Activated naive CD8-positive, alpha-beta T cell treated with anti-CD3 and anti-CD28 coated beads, Interleukin-2, amount 50 U/mL, for 24 hours (primary cell): ENCODE data around the gene ANKEF1.
A peak's percentile ranks its signal among the peaks of the same experiment; 100 is the strongest.

Experiments
- ATAC-seq: fragments of 150-1000 bp; cut with Tn5 transposase; one replicate; pipeline ENCODE4 v1.10.0; 2021
- DNase-seq: peaks from one replicate; pipeline ENCODE4 v3.0.0; 2021
- H3K27ac Mint-ChIP-seq: one replicate; pipeline ENCODE4 v1.8.0; 2021; ENCODE audit warnings: mild to moderate bottlenecking, mixed read lengths
- H3K27me3 Mint-ChIP-seq: one replicate; pipeline ENCODE4 v1.8.0; 2021; ENCODE audit warnings: mixed read lengths
- H3K36me3 Mint-ChIP-seq: one replicate; pipeline ENCODE4 v1.8.0; 2021; ENCODE audit warnings: low read depth, mixed read lengths
- H3K4me1 Mint-ChIP-seq: one replicate; pipeline ENCODE4 v1.8.0; 2021; ENCODE audit warnings: mixed read lengths
- H3K4me3 Mint-ChIP-seq: one replicate; pipeline ENCODE4 v1.8.0; 2021; ENCODE audit warnings: mild to moderate bottlenecking, moderate library complexity, mixed read lengths
- H3K9me3 Mint-ChIP-seq: one replicate; pipeline ENCODE4 v1.8.0; 2021; ENCODE audit warnings: mixed read lengths

The ANKEF1 gene

GRCh38 chr20:10034717-10035571 lies at the start of gene ANKEF1:
Gene ANKEF1 (plus strand): TSS chr20:10034987. CDS start chr20:10038302, 3,315 bp downstream.
- H3K4me1 Mint-ChIP-seq, result peaks cover 11% of the 10 kb centered on the region
- ATAC-seq (peak; percentile 78), DNase-seq (peak; percentile 49)
- peak within 1 kb of the TSS; percentile 26 for H3K4me3 Mint-ChIP-seq
- H3K9me3 Mint-ChIP-seq, result no peaks in the 10 kb centered on the region
- no peak within 1 kb of the TSS for H3K27ac Mint-ChIP-seq
- peaks cover 3% of the 10 kb centered on the region for H3K27me3 Mint-ChIP-seq
- no peaks in the 10 kb centered on the region for H3K36me3 Mint-ChIP-seq

- no peak for DNase-seq
- no peaks in the 10 kb centered on the region for H3K4me1 Mint-ChIP-seq
- H3K4me3 Mint-ChIP-seq, result no peak overlapping the region
- no peak overlapping the region for H3K27ac Mint-ChIP-seq
- H3K27me3 Mint-ChIP-seq, result peaks cover 11% of the 10 kb centered on the region
- no peaks in the 10 kb centered on the region for H3K9me3 Mint-ChIP-seq
- no peak for ATAC-seq
- H3K36me3 Mint-ChIP-seq, result no peaks in the 10 kb centered on the region
Measured at GRCh38 chr20:9985281-9985680, 49.5 kb upstream of the ANKEF1 start.

GRCh38 chr20:9985773-9986172 lies 49.0 kb upstream of the ANKEF1 start:
- Mint-ChIP-seq H3K4me3 (no peak overlapping the region), H3K9me3 (no peaks in the 10 kb centered on the region), H3K27ac (no peak overlapping the region), H3K27me3 (peaks cover 11% of the 10 kb centered on the region), H3K36me3 (no peaks in the 10 kb centered on the region), H3K4me1 (no peaks in the 10 kb centered on the region)
- DNase-seq, result no peak
- no peak for ATAC-seq

GRCh38 chr20:9989066-9989724 lies 45.6 kb upstream of the ANKEF1 start:
- ATAC-seq, result no peak

GRCh38 chr20:9993137-9993536 lies 41.6 kb upstream of the ANKEF1 start:
- H3K4me1 Mint-ChIP-seq, result no peaks in the 10 kb centered on the region
- no peak overlapping the region for H3K27ac Mint-ChIP-seq
- DNase-seq, result no peak
- peaks cover 7% of the 10 kb centered on the region for H3K27me3 Mint-ChIP-seq
- H3K36me3 Mint-ChIP-seq, result no peaks in the 10 kb centered on the region
- H3K9me3 Mint-ChIP-seq, result peaks cover 3% of the 10 kb centered on the region
- ATAC-seq, result no peak
- no peak overlapping the region for H3K4me3 Mint-ChIP-seq

More at GRCh38 chr20:9989066-9989724, 45.6 kb upstream of the ANKEF1 start:
- no peaks in the 10 kb centered on the region for H3K36me3 Mint-ChIP-seq
- H3K4me3 Mint-ChIP-seq, result no peak overlapping the region
- no peaks in the 10 kb centered on the region for H3K4me1 Mint-ChIP-seq
- H3K9me3 Mint-ChIP-seq, result no peaks in the 10 kb centered on the region
- no peak for DNase-seq
- peaks cover 11% of the 10 kb centered on the region for H3K27me3 Mint-ChIP-seq
- H3K27ac Mint-ChIP-seq, result no peak overlapping the region

- DNase-seq, result no peak
- no peak for ATAC-seq
- Mint-ChIP-seq H3K27ac (no peak overlapping the region), H3K4me1 (no peaks in the 10 kb centered on the region), H3K27me3 (no peaks in the 10 kb centered on the region), H3K4me3 (no peak overlapping the region), H3K36me3 (no peaks in the 10 kb centered on the region), H3K9me3 (peaks cover 3% of the 10 kb centered on the region)
Measured at GRCh38 chr20:9994676-9995075, 40.1 kb upstream of the ANKEF1 start.

GRCh38 chr20:9995510-9996272 lies 39.1 kb upstream of the ANKEF1 start:
- Mint-ChIP-seq H3K27ac (no peak overlapping the region), H3K4me1 (no peaks in the 10 kb centered on the region), H3K27me3 (no peaks in the 10 kb centered on the region), H3K4me3 (no peak overlapping the region), H3K36me3 (no peaks in the 10 kb centered on the region), H3K9me3 (peaks cover 3% of the 10 kb centered on the region)
- no peak for ATAC-seq
- no peak for DNase-seq

GRCh38 chr20:9996944-9997343 lies 37.8 kb upstream of the ANKEF1 start:
- DNase-seq (no peak), ATAC-seq (no peak)
- no peaks in the 10 kb centered on the region for H3K36me3 Mint-ChIP-seq
- no peaks in the 10 kb centered on the region for H3K4me1 Mint-ChIP-seq
- H3K9me3 Mint-ChIP-seq, result peaks cover 3% of the 10 kb centered on the region
- H3K27ac Mint-ChIP-seq, result no peak overlapping the region
- H3K4me3 Mint-ChIP-seq, result no peak overlapping the region
- H3K27me3 Mint-ChIP-seq, result peaks cover 2% of the 10 kb centered on the region

GRCh38 chr20:9999645-10000044 lies 35.1 kb upstream of the ANKEF1 start:
- no peak for DNase-seq
- Mint-ChIP-seq H3K27me3 (peaks cover 2% of the 10 kb centered on the region), H3K36me3 (no peaks in the 10 kb centered on the region), H3K4me3 (no peak overlapping the region), H3K27ac (no peak overlapping the region), H3K9me3 (peaks cover 2% of the 10 kb centered on the region), H3K4me1 (no peaks in the 10 kb centered on the region)
- no peak for ATAC-seq

- Mint-ChIP-seq H3K27me3 (peaks cover 2% of the 10 kb centered on the region), H3K36me3 (no peaks in the 10 kb centered on the region), H3K27ac (no peak overlapping the region), H3K4me3 (no peak overlapping the region), H3K4me1 (no peaks in the 10 kb centered on the region), H3K9me3 (no peaks in the 10 kb centered on the region)
- DNase-seq (no peak), ATAC-seq (no peak)
Measured at GRCh38 chr20:10002866-10003265, 31.9 kb upstream of the ANKEF1 start.

GRCh38 chr20:10004900-10005299 lies 29.9 kb upstream of the ANKEF1 start:
- peaks cover 4% of the 10 kb centered on the region for H3K27me3 Mint-ChIP-seq
- no peaks in the 10 kb centered on the region for H3K4me1 Mint-ChIP-seq
- no peak overlapping the region for H3K27ac Mint-ChIP-seq
- no peaks in the 10 kb centered on the region for H3K9me3 Mint-ChIP-seq
- no peak overlapping the region for H3K4me3 Mint-ChIP-seq
- ATAC-seq, result no peak
- no peak for DNase-seq
- no peaks in the 10 kb centered on the region for H3K36me3 Mint-ChIP-seq

- H3K36me3 Mint-ChIP-seq, result no peaks in the 10 kb centered on the region
- H3K27ac Mint-ChIP-seq, result no peak overlapping the region
- DNase-seq, result no peak
- no peak overlapping the region for H3K4me3 Mint-ChIP-seq
- H3K27me3 Mint-ChIP-seq, result peaks cover 4% of the 10 kb centered on the region
- no peak for ATAC-seq
- no peaks in the 10 kb centered on the region for H3K4me1 Mint-ChIP-seq
- H3K9me3 Mint-ChIP-seq, result no peaks in the 10 kb centered on the region
Measured at GRCh38 chr20:10005885-10006284, 28.9 kb upstream of the ANKEF1 start.

GRCh38 chr20:10006447-10007090 lies 28.2 kb upstream of the ANKEF1 start:
- no peaks in the 10 kb centered on the region for H3K9me3 Mint-ChIP-seq
- DNase-seq (no peak), ATAC-seq (no peak)
- H3K36me3 Mint-ChIP-seq, result no peaks in the 10 kb centered on the region
- H3K27me3 Mint-ChIP-seq, result peaks cover 4% of the 10 kb centered on the region
- H3K4me1 Mint-ChIP-seq, result no peaks in the 10 kb centered on the region
- H3K27ac Mint-ChIP-seq, result no peak overlapping the region
- no peak overlapping the region for H3K4me3 Mint-ChIP-seq

- H3K9me3 Mint-ChIP-seq, result no peaks in the 10 kb centered on the region
Measured at GRCh38 chr20:10007158-10007557, 27.6 kb upstream of the ANKEF1 start.

More at GRCh38 chr20:10007158-10007557, 27.6 kb upstream of the ANKEF1 start:
- DNase-seq, result no peak
- no peaks in the 10 kb centered on the region for H3K4me1 Mint-ChIP-seq
- H3K27me3 Mint-ChIP-seq, result peaks cover 2% of the 10 kb centered on the region
- no peak overlapping the region for H3K4me3 Mint-ChIP-seq
- no peak overlapping the region for H3K27ac Mint-ChIP-seq
- no peaks in the 10 kb centered on the region for H3K36me3 Mint-ChIP-seq
- no peak for ATAC-seq
